Fibroblast of lung (primary cell): ENCODE results near the gene PMS1. TPM values are rescaled to one million over a fixed set of nuclear protein-coding genes. Genes with fewer than 3 reads are reported as not detected.

ENCODE experiments used
- DNase-seq, 2 donors: peaks; one replicate each; pipeline versions ENCODE4 v3.0.0 to v3.0.0-alpha.2; 2010; ENCODE audit warnings: low read depth in 2 of 2
- H2AFZ ChIP-seq: 2 replicates; pipeline ENCODE4 v1.5.1; 2012; ENCODE audit warnings: low read length, control low read depth, inconsistent platforms
- H3K27ac ChIP-seq: 2 replicates; pipeline ENCODE4 v1.5.1; 2011; ENCODE audit warnings: low read length, control low read depth; ENCODE audit not compliant: insufficient read depth
- H3K27me3 ChIP-seq: 2 replicates; pipeline ENCODE4 v1.5.1; 2011; ENCODE audit warnings: mild to moderate bottlenecking, low read length; ENCODE audit not compliant: control insufficient read depth, insufficient read depth
- H3K36me3 ChIP-seq: 2 replicates; pipeline ENCODE4 v1.5.1; 2011; ENCODE audit warnings: low read length; ENCODE audit not compliant: control insufficient read depth, insufficient read depth
- H3K4me1 ChIP-seq: 2 replicates; pipeline ENCODE4 v1.5.1; 2011; ENCODE audit warnings: low read length; ENCODE audit not compliant: control insufficient read depth, insufficient read depth; ENCODE audit errors: extremely low read depth
- H3K4me2 ChIP-seq: 2 replicates; pipeline ENCODE4 v1.5.1; 2011; ENCODE audit warnings: low read length, control low read depth; ENCODE audit not compliant: insufficient read depth; ENCODE audit errors: extremely low read depth
- H3K4me3 ChIP-seq, 4 experiments: fragments of 200-600 bp in 1 of 4; sonication (generic) in 1 of 4; replicated peaks in 1 of 4; 2 replicates each; pipeline ENCODE4 v1.5.1; 2011 to 2016; ENCODE audit warnings: low read length in 4 of 4, low read depth in 3 of 4, mild to moderate bottlenecking in 3 of 4, control low read depth in 2 of 4, inconsistent platforms in 1 of 4, mixed read lengths in 1 of 4; ENCODE audit not compliant: insufficient read depth in 1 of 4; ENCODE audit errors: control extremely low read depth in 1 of 4
- H3K79me2 ChIP-seq: 2 replicates; pipeline ENCODE4 v1.5.1; 2012; ENCODE audit warnings: mild to moderate bottlenecking, low read length, inconsistent platforms; ENCODE audit not compliant: control insufficient read depth, insufficient read depth
- H3K9ac ChIP-seq: 2 replicates; pipeline ENCODE4 v1.5.1; 2011; ENCODE audit warnings: mild to moderate bottlenecking, low read length, control low read depth; ENCODE audit not compliant: insufficient read depth
- H3K9me3 ChIP-seq: 2 replicates; pipeline ENCODE4 v1.5.1; 2012; ENCODE audit warnings: low read depth, low read length; ENCODE audit not compliant: control insufficient read depth, insufficient read depth
- H4K20me1 ChIP-seq: 2 replicates; pipeline ENCODE4 v1.5.1; 2011; ENCODE audit warnings: low read length; ENCODE audit not compliant: control insufficient read depth, insufficient read depth; ENCODE audit errors: extremely low read depth
- CTCF ChIP-seq, 2 donors: IDR thresholded peaks in 1 of 2; conservative IDR thresholded peaks in 1 of 2; 1 replicate in 1 of 2; 2 replicates in 1 of 2; pipeline ENCODE4 v1.5.1; 2011 to 2012; ENCODE audit warnings: low read length in 2 of 2, control low read depth in 1 of 2, inconsistent platforms in 1 of 2, low read depth in 1 of 2, mild to moderate bottlenecking in 1 of 2
- EZH2 ChIP-seq: IDR thresholded peaks from 2 replicates; pipeline ENCODE4 v1.5.1; 2012; ENCODE audit warnings: low read length, control low read depth, mild to moderate bottlenecking; ENCODE audit errors: missing control alignments
- polyA plus RNA-seq, 2 donors: library from polyadenylated mRNA; depleted of rRNA in 1 of 2; stranded (reverse) in 1 of 2; unstranded in 1 of 2; fragments of >200 nt; gene quantifications; 2 replicates each; pipeline ENCODE4 v1.2.1, GENCODE V29; 2011 to 2012; ENCODE audit warnings: missing spikeins in 1 of 2
- total RNA-seq: library from RNA; depleted of rRNA; stranded (reverse); fragments of >200 nt; gene quantifications from 2 replicates; pipeline ENCODE4 v1.2.1, GENCODE V29; 2014

The PMS1 gene
- total and polyA plus RNA-seq, 2 donors (not counting 1 experiment from before 2014, with no cell fraction given), result 15.7 to 41.0 TPM

GRCh38 chr2:189797902-189798301, 13.7 kb downstream of the PMS1 start:
- TF ChIP-seq EZH2 (no peak), CTCF (conservative IDR thresholded peaks at IDR 0.05 in 1 of 2, IDR thresholded peaks at IDR 0.05 in 1 of 2; ENCODE audit: low read depth in 1 of 2, low read length in 2 of 2) (no peak)
- H3K27me3 ChIP-seq, result no peaks in the 10 kb centered on the region

GRCh38 chr2:189798312-189799029, 14.2 kb downstream of the PMS1 start:
- DNase-seq, result peak; percentile 53 to 83
- no peaks in the 10 kb centered on the region for H4K20me1 ChIP-seq
- H3K27ac ChIP-seq, result no peak overlapping the region
- H3K36me3 ChIP-seq, result no peaks in the 10 kb centered on the region
- no peak overlapping the region for H3K4me3 ChIP-seq
- H3K9me3 ChIP-seq, result no peaks in the 10 kb centered on the region
- H3K4me1 ChIP-seq, result peaks cover 8% of the 10 kb centered on the region
- no peak for TF ChIP-seq EZH2
- TF ChIP-seq CTCF (conservative IDR thresholded peaks at IDR 0.05 in 1 of 2, IDR thresholded peaks at IDR 0.05 in 1 of 2; ENCODE audit: low read depth in 1 of 2, low read length in 2 of 2), result peak; percentile 13 to 53
- no peak overlapping the region for H2AFZ ChIP-seq
- no peak overlapping the region for H3K9ac ChIP-seq
- H3K79me2 ChIP-seq, result peaks cover 2% of the 10 kb centered on the region
- no peaks in the 10 kb centered on the region for H3K27me3 ChIP-seq
- no peak overlapping the region for H3K4me2 ChIP-seq

More at GRCh38 chr2:189797902-189798301, 13.7 kb downstream of the PMS1 start:
- no peaks in the 10 kb centered on the region for H3K36me3 ChIP-seq
- H3K79me2 ChIP-seq, result peaks cover 2% of the 10 kb centered on the region
- H3K4me3 ChIP-seq, result no peak overlapping the region
- H3K4me2 ChIP-seq, result no peak overlapping the region
- H4K20me1 ChIP-seq, result no peaks in the 10 kb centered on the region
- H3K9me3 ChIP-seq, result no peaks in the 10 kb centered on the region
- no peak overlapping the region for H3K27ac ChIP-seq
- H3K9ac ChIP-seq, result no peak overlapping the region
- H3K4me1 ChIP-seq, result peaks cover 8% of the 10 kb centered on the region
- no peak overlapping the region for H2AFZ ChIP-seq
- DNase-seq, result no peak

GRCh38 chr2:189799030-189799331, 14.7 kb downstream of the PMS1 start:
- H3K27ac ChIP-seq, result peak overlapping the region; percentile 7
- H3K9ac ChIP-seq, result no peak overlapping the region
- TF ChIP-seq CTCF (conservative IDR thresholded peaks at IDR 0.05 in 1 of 2, IDR thresholded peaks at IDR 0.05 in 1 of 2; ENCODE audit: low read depth in 1 of 2, low read length in 2 of 2), result no peak
- no peak for TF ChIP-seq EZH2
- H2AFZ ChIP-seq, result no peak overlapping the region
- H3K9me3 ChIP-seq, result no peaks in the 10 kb centered on the region
- no peak overlapping the region for H3K4me3 ChIP-seq
- H3K4me1 ChIP-seq, result peaks cover 8% of the 10 kb centered on the region
- no peaks in the 10 kb centered on the region for H3K36me3 ChIP-seq
- no peaks in the 10 kb centered on the region for H3K27me3 ChIP-seq
- no peaks in the 10 kb centered on the region for H4K20me1 ChIP-seq
- H3K79me2 ChIP-seq, result peaks cover 2% of the 10 kb centered on the region
- peak overlapping the region; percentile 10 for H3K4me2 ChIP-seq
- DNase-seq, result no peak
